ENCODE measurements around the gene LBHD2.

The LBHD2 gene

GRCh38 chr14:103070263-103070885, 13.6 kb upstream of the LBHD2 start:
- Histone ChIP-seq H3K27me3 (ENCODE audit: control insufficient read depth in 1 of 2, insufficient read depth in 2 of 2, low read length in 2 of 2) (peaks cover 0 to 4% of the 10 kb centered on the region in 2 donors), H3K9me3 (ENCODE audit: low read length) (no peaks in the 10 kb centered on the region), H3K4me3 (ENCODE audit: low read depth in 1 of 2, low read length in 2 of 2) (no peak overlapping the region), H3K9ac (ENCODE audit: low read length) (no peak overlapping the region), H3K27ac (ENCODE audit: low read depth, low read length) (no peak overlapping the region), H3K36me3 (ENCODE audit: insufficient read depth, low read length) (no peaks in the 10 kb centered on the region), H3K4me1 (ENCODE audit: insufficient read depth, low read length) (no peaks in the 10 kb centered on the region)

- no peak overlapping the region for H3K4me3 ChIP-seq (ENCODE audit: low read depth in 1 of 2, low read length in 2 of 2)
- no peak overlapping the region for H3K9ac ChIP-seq (ENCODE audit: low read length)
- H3K27ac ChIP-seq (ENCODE audit: low read depth, low read length), result no peak overlapping the region
- H3K27me3 ChIP-seq (ENCODE audit: control insufficient read depth in 1 of 2, insufficient read depth in 2 of 2, low read length in 2 of 2), result peaks cover 0 to 4% of the 10 kb centered on the region in 2 donors
- no peaks in the 10 kb centered on the region for H3K36me3 ChIP-seq (ENCODE audit: insufficient read depth, low read length)
- no peaks in the 10 kb centered on the region for H3K4me1 ChIP-seq (ENCODE audit: insufficient read depth, low read length)
- H3K9me3 ChIP-seq (ENCODE audit: low read length), result no peaks in the 10 kb centered on the region
Measured at GRCh38 chr14:103070971-103071542, 13.0 kb upstream of the LBHD2 start.

- Histone ChIP-seq H3K9ac (ENCODE audit: low read length) (no peak overlapping the region), H3K27me3 (ENCODE audit: control insufficient read depth in 1 of 2, insufficient read depth in 2 of 2, low read length in 2 of 2) (peaks cover 0 to 4% of the 10 kb centered on the region in 2 donors), H3K4me1 (ENCODE audit: insufficient read depth, low read length) (no peaks in the 10 kb centered on the region), H3K27ac (ENCODE audit: low read depth, low read length) (no peak overlapping the region), H3K9me3 (ENCODE audit: low read length) (no peaks in the 10 kb centered on the region), H3K4me3 (ENCODE audit: low read depth in 1 of 2, low read length in 2 of 2) (no peak overlapping the region), H3K36me3 (ENCODE audit: insufficient read depth, low read length) (no peaks in the 10 kb centered on the region)
Measured at GRCh38 chr14:103071544-103072251, 12.3 kb upstream of the LBHD2 start.

- Histone ChIP-seq H3K4me1 (ENCODE audit: insufficient read depth, low read length) (no peaks in the 10 kb centered on the region), H3K27me3 (ENCODE audit: control insufficient read depth in 1 of 2, insufficient read depth in 2 of 2, low read length in 2 of 2) (peaks cover 0 to 4% of the 10 kb centered on the region in 2 donors), H3K9me3 (ENCODE audit: low read length) (no peaks in the 10 kb centered on the region), H3K9ac (ENCODE audit: low read length) (no peak overlapping the region), H3K36me3 (ENCODE audit: insufficient read depth, low read length) (no peaks in the 10 kb centered on the region), H3K4me3 (ENCODE audit: low read depth in 1 of 2, low read length in 2 of 2) (no peak overlapping the region), H3K27ac (ENCODE audit: low read depth, low read length) (no peak overlapping the region)
Measured at GRCh38 chr14:103072595-103073366, 11.2 kb upstream of the LBHD2 start.

GRCh38 chr14:103073367-103073875, 10.6 kb upstream of the LBHD2 start:
- Histone ChIP-seq H3K36me3 (ENCODE audit: insufficient read depth, low read length) (no peaks in the 10 kb centered on the region), H3K27ac (ENCODE audit: low read depth, low read length) (no peak overlapping the region), H3K9ac (ENCODE audit: low read length) (no peak overlapping the region), H3K4me3 (ENCODE audit: low read depth in 1 of 2, low read length in 2 of 2) (no peak overlapping the region), H3K27me3 (ENCODE audit: control insufficient read depth in 1 of 2, insufficient read depth in 2 of 2, low read length in 2 of 2) (peaks cover 0 to 4% of the 10 kb centered on the region in 2 donors), H3K4me1 (ENCODE audit: insufficient read depth, low read length) (no peaks in the 10 kb centered on the region), H3K9me3 (ENCODE audit: low read length) (no peaks in the 10 kb centered on the region)

GRCh38 chr14:103073876-103074728, 9.9 kb upstream of the LBHD2 start:
- Histone ChIP-seq H3K36me3 (ENCODE audit: insufficient read depth, low read length) (no peaks in the 10 kb centered on the region), H3K9me3 (ENCODE audit: low read length) (no peaks in the 10 kb centered on the region), H3K9ac (ENCODE audit: low read length) (no peak overlapping the region), H3K4me1 (ENCODE audit: insufficient read depth, low read length) (no peaks in the 10 kb centered on the region), H3K27me3 (ENCODE audit: control insufficient read depth in 1 of 2, insufficient read depth in 2 of 2, low read length in 2 of 2) (peaks cover 0 to 4% of the 10 kb centered on the region in 2 donors), H3K4me3 (ENCODE audit: low read depth in 1 of 2, low read length in 2 of 2) (no peak overlapping the region), H3K27ac (ENCODE audit: low read depth, low read length) (no peak overlapping the region)

- Histone ChIP-seq H3K4me3 (ENCODE audit: low read depth in 1 of 2, low read length in 2 of 2) (no peak overlapping the region), H3K9ac (ENCODE audit: low read length) (no peak overlapping the region), H3K27ac (ENCODE audit: low read depth, low read length) (no peak overlapping the region), H3K9me3 (ENCODE audit: low read length) (no peaks in the 10 kb centered on the region), H3K36me3 (ENCODE audit: insufficient read depth, low read length) (no peaks in the 10 kb centered on the region), H3K27me3 (ENCODE audit: control insufficient read depth in 1 of 2, insufficient read depth in 2 of 2, low read length in 2 of 2) (peaks cover 0 to 3% of the 10 kb centered on the region in 2 donors), H3K4me1 (ENCODE audit: insufficient read depth, low read length) (no peaks in the 10 kb centered on the region)
Measured at GRCh38 chr14:103074729-103075367, 9.2 kb upstream of the LBHD2 start.

- Histone ChIP-seq H3K9me3 (ENCODE audit: low read length) (no peaks in the 10 kb centered on the region), H3K4me3 (ENCODE audit: low read depth in 1 of 2, low read length in 2 of 2) (no peak overlapping the region), H3K9ac (ENCODE audit: low read length) (no peak overlapping the region), H3K36me3 (ENCODE audit: insufficient read depth, low read length) (no peaks in the 10 kb centered on the region), H3K4me1 (ENCODE audit: insufficient read depth, low read length) (no peaks in the 10 kb centered on the region), H3K27me3 (ENCODE audit: control insufficient read depth in 1 of 2, insufficient read depth in 2 of 2, low read length in 2 of 2) (peaks cover 0 to 4% of the 10 kb centered on the region in 2 donors), H3K27ac (ENCODE audit: low read depth, low read length) (no peak overlapping the region)
Measured at GRCh38 chr14:103078420-103078749, 5.6 kb upstream of the LBHD2 start.

GRCh38 chr14:103078860-103079587, 5.0 kb upstream of the LBHD2 start:
- H3K27ac ChIP-seq (ENCODE audit: low read depth, low read length), result no peak overlapping the region
- peaks cover 0 to 9% of the 10 kb centered on the region in 2 donors for H3K27me3 ChIP-seq (ENCODE audit: control insufficient read depth in 1 of 2, insufficient read depth in 2 of 2, low read length in 2 of 2)
- H3K36me3 ChIP-seq (ENCODE audit: insufficient read depth, low read length), result no peaks in the 10 kb centered on the region
- H3K9me3 ChIP-seq (ENCODE audit: low read length), result no peaks in the 10 kb centered on the region
- H3K9ac ChIP-seq (ENCODE audit: low read length), result no peak overlapping the region
- no peaks in the 10 kb centered on the region for H3K4me1 ChIP-seq (ENCODE audit: insufficient read depth, low read length)
- H3K4me3 ChIP-seq (ENCODE audit: low read depth in 1 of 2, low read length in 2 of 2), result no peak overlapping the region

- Histone ChIP-seq H3K27ac (ENCODE audit: low read depth, low read length) (no peak overlapping the region), H3K36me3 (ENCODE audit: insufficient read depth, low read length) (no peaks in the 10 kb centered on the region), H3K9ac (ENCODE audit: low read length) (no peak overlapping the region), H3K27me3 (ENCODE audit: control insufficient read depth in 1 of 2, insufficient read depth in 2 of 2, low read length in 2 of 2) (peaks cover 0 to 28% of the 10 kb centered on the region in 2 donors), H3K9me3 (ENCODE audit: low read length) (no peaks in the 10 kb centered on the region), H3K4me3 (ENCODE audit: low read depth in 1 of 2, low read length in 2 of 2) (no peak overlapping the region), H3K4me1 (ENCODE audit: insufficient read depth, low read length) (no peaks in the 10 kb centered on the region)
Measured at GRCh38 chr14:103081951-103082350, 2.1 kb upstream of the LBHD2 start.

All from muscle layer of colon (tissue), 2 donors.